GM18909 (cell line): ENCODE data around the gene GDPD2.

Source experiments
- ATAC-seq: cut with Tn5 transposase; IDR thresholded peaks from one replicate; pipeline ENCODE4 v1.9.1; 2021; ENCODE audit warnings: mild to moderate bottlenecking; ENCODE audit not compliant: unreplicated experiment, poor library complexity

Gene GDPD2

GRCh38 chrX:70466968-70467367, 43.9 kb downstream of the GDPD2 start:
- no peak for ATAC-seq

GRCh38 chrX:70468709-70469108, 45.6 kb downstream of the GDPD2 start:
- ATAC-seq, result no peak

GRCh38 chrX:70470850-70471289, 47.8 kb downstream of the GDPD2 start:
- peak; percentile 83 for ATAC-seq

- ATAC-seq, result no peak
These were observed 53.2 kb downstream of the GDPD2 start for GRCh38 chrX:70476166-70476933.

DNA sequence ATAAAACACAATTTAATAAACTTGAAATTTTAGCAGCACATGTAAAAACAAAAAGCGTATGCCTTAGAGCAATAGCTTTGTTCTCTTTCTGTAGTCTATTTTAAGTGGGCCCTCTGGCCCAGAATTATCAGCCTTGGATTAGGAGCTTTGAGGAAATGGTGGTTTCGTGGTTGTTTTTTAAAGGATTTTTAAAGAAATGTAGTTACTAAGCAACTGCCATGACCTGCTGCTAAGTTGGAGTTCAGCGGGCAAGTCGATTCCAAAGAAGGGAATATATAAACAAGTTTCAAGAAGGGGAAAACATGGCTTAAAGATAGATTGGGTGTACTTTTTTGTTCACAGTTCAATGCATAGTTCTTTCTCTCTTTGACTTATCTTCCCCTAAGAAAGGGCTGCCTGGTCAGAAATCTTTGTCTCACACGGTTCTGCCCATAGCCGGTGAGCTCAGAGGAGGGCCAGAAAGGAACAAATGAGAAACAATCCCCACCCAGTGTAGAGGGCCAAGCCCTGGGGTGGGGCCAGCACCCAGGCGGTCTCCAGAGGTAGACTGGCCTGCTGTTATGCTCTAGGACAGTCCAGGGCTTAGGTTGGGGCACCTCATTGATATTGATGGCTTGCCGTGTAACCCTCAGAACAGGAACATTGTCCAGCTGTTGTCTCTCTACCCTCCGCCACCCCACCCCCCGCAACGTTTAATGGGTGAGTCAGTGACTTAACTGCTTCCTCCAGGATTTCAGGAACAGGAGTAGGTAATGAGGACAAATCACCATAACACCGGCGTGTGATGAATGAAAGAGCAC, 54.0 kb downstream of the GDPD2 start:
- ATAC-seq, result no peak

GRCh38 chrX:70477734-70478075, 54.6 kb downstream of the GDPD2 start:
- no peak for ATAC-seq

DNA sequence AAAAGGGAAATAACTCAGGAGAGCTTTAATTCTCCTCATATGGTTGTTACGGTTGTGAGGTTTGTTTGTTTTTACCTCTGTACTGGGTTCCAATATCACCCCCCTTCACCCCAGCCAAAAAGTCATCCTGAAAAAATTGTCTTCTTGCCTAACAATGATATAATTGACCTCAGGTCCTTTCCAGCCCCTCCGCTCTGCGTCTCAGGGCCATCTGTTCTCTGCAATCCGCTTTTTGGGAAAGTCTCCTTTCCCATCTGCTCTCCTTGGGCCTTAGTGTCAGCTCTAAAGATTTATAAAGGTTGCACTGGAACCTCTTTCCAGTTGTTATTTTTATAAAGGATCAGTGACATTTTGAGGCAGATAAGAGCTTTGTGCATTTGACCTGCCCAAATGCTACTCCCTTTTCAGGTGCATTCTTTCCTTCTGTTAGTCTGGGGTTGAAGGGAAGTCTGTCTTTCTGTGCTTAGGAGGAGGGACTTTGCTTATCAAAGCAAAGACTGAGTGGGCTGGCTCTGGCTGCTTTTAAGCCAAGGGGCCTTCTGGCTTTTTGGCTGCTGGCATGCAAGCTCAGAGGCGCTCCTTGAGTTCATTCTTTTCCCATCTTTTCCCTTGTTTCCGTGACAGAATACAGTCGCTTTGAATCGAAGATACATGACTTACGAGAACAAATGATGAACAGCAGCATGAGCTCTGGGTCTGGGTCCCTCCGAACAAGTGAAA, 55.6 kb downstream of the GDPD2 start:
- ATAC-seq, result no peak

GRCh38 chrX:70479247-70479921, 56.3 kb downstream of the GDPD2 start:
- no peak for ATAC-seq

- ATAC-seq, result no peak
These were observed 57.0 kb downstream of the GDPD2 start for GRCh38 chrX:70479922-70480659.

DNA sequence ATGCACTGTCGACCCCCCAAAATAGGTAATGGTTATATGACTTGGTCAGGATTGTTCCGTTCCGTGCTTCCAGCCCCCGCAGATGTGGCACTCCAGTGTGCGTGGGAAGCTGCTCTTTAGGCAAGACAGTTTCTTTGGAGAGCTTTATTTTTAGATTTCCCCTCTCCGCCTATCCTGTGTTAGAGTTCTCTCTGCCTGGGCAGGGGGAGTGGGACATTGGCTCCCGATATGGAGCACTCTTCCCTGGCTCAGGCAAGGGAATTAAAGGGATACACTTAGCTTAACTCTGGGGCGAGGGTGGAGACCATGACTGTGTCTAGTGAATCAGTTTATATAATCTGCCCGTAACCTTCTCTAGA, 57.5 kb downstream of the GDPD2 start:
- ATAC-seq, result no peak

DNA sequence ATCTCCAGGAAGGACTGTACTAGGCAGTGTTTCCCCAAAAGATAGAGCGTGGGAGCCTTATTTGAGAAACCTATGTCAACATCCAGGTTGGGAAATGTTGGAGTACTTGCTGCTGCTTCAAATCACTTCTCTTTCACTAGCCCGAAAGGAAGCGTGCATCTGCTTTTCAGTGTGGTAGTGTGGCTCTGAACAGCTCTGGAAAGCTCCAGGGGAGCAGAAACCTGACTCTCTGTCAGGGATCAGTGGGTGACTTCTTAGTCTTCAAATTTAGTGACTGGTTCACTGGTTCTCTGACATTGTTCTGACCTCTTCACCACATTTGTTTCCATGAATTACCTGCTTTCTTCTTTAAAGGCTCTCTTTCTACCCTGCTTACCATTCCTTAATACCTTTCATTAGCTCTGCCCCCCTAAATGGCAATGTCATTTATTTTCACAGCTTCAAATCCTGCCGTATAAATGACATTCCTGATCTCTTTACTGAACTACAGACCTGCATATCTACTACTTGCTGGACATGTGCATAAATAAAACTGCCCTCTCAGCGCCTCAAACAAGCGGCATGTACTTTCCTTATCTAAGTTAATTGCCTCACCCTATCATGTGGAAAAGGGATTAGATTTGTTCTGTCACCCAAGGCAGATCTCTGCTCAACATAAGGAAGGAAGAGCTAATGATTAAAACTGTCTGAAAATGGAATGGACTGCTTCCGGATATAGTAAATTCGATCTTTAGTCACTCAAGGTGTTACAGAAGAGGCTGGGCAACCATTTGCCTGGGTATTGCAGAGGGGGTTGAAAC, 58.6 kb downstream of the GDPD2 start:
- no peak for ATAC-seq

GRCh38 chrX:70482300-70482699, 59.2 kb downstream of the GDPD2 start:
- no peak for ATAC-seq
